HG02870 (cell line): ENCODE data around the gene HOXD13.

ENCODE experiments used
- ATAC-seq: cut with Tn5 transposase; IDR thresholded peaks from one replicate; pipeline ENCODE4 v1.9.1; 2021; ENCODE audit warnings: mild to moderate bottlenecking, moderate library complexity; ENCODE audit not compliant: unreplicated experiment

Gene HOXD13

GRCh38 chr2:176092270-176093144 is at the start of gene HOXD13:
Gene HOXD13 (plus strand): TSS chr2:176092721. CDS start chr2:176092891, 170 bp downstream.
- ATAC-seq = no peak

GRCh38 chr2:176056406-176056805 is 36.1 kb upstream of the HOXD13 start:
- ATAC-seq = no peak

- peak; percentile 77 for ATAC-seq
These were observed 28.6 kb upstream of the HOXD13 start for GRCh38 chr2:176063958-176064357.

- ATAC-seq = no peak
These were observed 25.6 kb upstream of the HOXD13 start for GRCh38 chr2:176066645-176067588.

- ATAC-seq = no peak
These were observed 24.7 kb upstream of the HOXD13 start for GRCh38 chr2:176067589-176068418.

GRCh38 chr2:176068419-176068832 is 24.1 kb upstream of the HOXD13 start:
- no peak for ATAC-seq

- no peak for ATAC-seq
These were observed 20.9 kb upstream of the HOXD13 start for GRCh38 chr2:176071330-176072291.

GRCh38 chr2:176072292-176072669 is 20.2 kb upstream of the HOXD13 start:
- no peak for ATAC-seq

- ATAC-seq = no peak
These were observed 19.3 kb upstream of the HOXD13 start for GRCh38 chr2:176072951-176073904.

- ATAC-seq = no peak
These were observed 17.5 kb upstream of the HOXD13 start for GRCh38 chr2:176074919-176075425.

GRCh38 chr2:176075481-176075880 is 17.0 kb upstream of the HOXD13 start:
- no peak for ATAC-seq

- ATAC-seq = no peak
These were observed 16.5 kb upstream of the HOXD13 start for GRCh38 chr2:176076063-176076462.

- ATAC-seq = no peak
These were observed 15.7 kb upstream of the HOXD13 start for GRCh38 chr2:176076796-176077195.

GRCh38 chr2:176078541-176079284 is 13.8 kb upstream of the HOXD13 start:
- ATAC-seq = no peak

- ATAC-seq = no peak
These were observed 13.2 kb upstream of the HOXD13 start for GRCh38 chr2:176079285-176079830.

- ATAC-seq = no peak
These were observed 12.5 kb upstream of the HOXD13 start for GRCh38 chr2:176079831-176080539.
